Stimulated activated naive CD8-positive, alpha-beta T cell treated with anti-CD3 and anti-CD28 coated beads, Interleukin-15, Interleukin-2, amounts not matched to agents 100 ng/mL and 50 ng/mL, for 24 hours (primary cell): ENCODE results near the gene POLR3F.
A peak's percentile ranks its signal among the peaks of the same experiment; 100 is the strongest.

Source experiments
- H3K27ac Mint-ChIP-seq: one replicate; pipeline ENCODE4 v1.8.0; 2021; ENCODE audit warnings: mild to moderate bottlenecking, mixed read lengths
- H3K27me3 Mint-ChIP-seq: one replicate; pipeline ENCODE4 v1.8.0; 2021; ENCODE audit warnings: mixed read lengths
- H3K36me3 Mint-ChIP-seq: one replicate; pipeline ENCODE4 v1.8.0; 2021; ENCODE audit warnings: low read depth, mixed read lengths
- H3K4me1 Mint-ChIP-seq: one replicate; pipeline ENCODE4 v1.8.0; 2021; ENCODE audit warnings: low read depth, mixed read lengths
- H3K4me3 Mint-ChIP-seq: one replicate; pipeline ENCODE4 v1.8.0; 2021; ENCODE audit warnings: mild to moderate bottlenecking, mixed read lengths
- H3K9me3 Mint-ChIP-seq: one replicate; pipeline ENCODE4 v1.8.0; 2021; ENCODE audit warnings: mixed read lengths

Gene POLR3F

GRCh38 chr20:18466894-18467730, at the start of gene POLR3F, which contains the start of gene DZANK1:
Gene POLR3F, plus strand, starts transcription at chr20:18467390. Its CDS starts 117 bp downstream, at chr20:18467507.
Gene DZANK1, minus strand, starts transcription at chr20:18467030. Its CDS starts 1,672 bp downstream, at chr20:18465358.
- no peaks in the 10 kb centered on the region for H3K27me3 Mint-ChIP-seq
- H3K27ac Mint-ChIP-seq: peak within 1 kb of the TSS; percentile 95
- H3K9me3 Mint-ChIP-seq: no peaks in the 10 kb centered on the region
- peaks cover 18% of the 10 kb centered on the region for H3K36me3 Mint-ChIP-seq
- peak within 1 kb of the TSS; percentile 97 for H3K4me3 Mint-ChIP-seq
- H3K4me1 Mint-ChIP-seq: peaks cover 33% of the 10 kb centered on the region

- no peak overlapping the region for H3K27ac Mint-ChIP-seq
- no peaks in the 10 kb centered on the region for H3K36me3 Mint-ChIP-seq
- no peaks in the 10 kb centered on the region for H3K9me3 Mint-ChIP-seq
- H3K27me3 Mint-ChIP-seq: no peaks in the 10 kb centered on the region
- no peak overlapping the region for H3K4me3 Mint-ChIP-seq
- no peaks in the 10 kb centered on the region for H3K4me1 Mint-ChIP-seq
Measured at GRCh38 chr20:18421608-18422007, 45.6 kb upstream of the POLR3F start.

- Mint-ChIP-seq H3K4me3 (no peak overlapping the region), H3K27me3 (no peaks in the 10 kb centered on the region), H3K4me1 (no peaks in the 10 kb centered on the region), H3K27ac (no peak overlapping the region), H3K9me3 (no peaks in the 10 kb centered on the region), H3K36me3 (no peaks in the 10 kb centered on the region)
Measured at GRCh38 chr20:18427214-18427613, 40.0 kb upstream of the POLR3F start.

GRCh38 chr20:18428490-18429173, 38.6 kb upstream of the POLR3F start:
- Mint-ChIP-seq H3K36me3 (no peaks in the 10 kb centered on the region), H3K27me3 (no peaks in the 10 kb centered on the region), H3K9me3 (no peaks in the 10 kb centered on the region), H3K4me1 (no peaks in the 10 kb centered on the region), H3K27ac (no peak overlapping the region), H3K4me3 (no peak overlapping the region)

- Mint-ChIP-seq H3K4me1 (no peaks in the 10 kb centered on the region), H3K27ac (no peak overlapping the region), H3K36me3 (no peaks in the 10 kb centered on the region), H3K9me3 (no peaks in the 10 kb centered on the region), H3K27me3 (no peaks in the 10 kb centered on the region), H3K4me3 (no peak overlapping the region)
Measured at GRCh38 chr20:18430172-18430826, 36.9 kb upstream of the POLR3F start.

- H3K27ac Mint-ChIP-seq: no peak overlapping the region
- no peaks in the 10 kb centered on the region for H3K9me3 Mint-ChIP-seq
- no peak overlapping the region for H3K4me3 Mint-ChIP-seq
- no peaks in the 10 kb centered on the region for H3K36me3 Mint-ChIP-seq
- H3K4me1 Mint-ChIP-seq: no peaks in the 10 kb centered on the region
- H3K27me3 Mint-ChIP-seq: no peaks in the 10 kb centered on the region
Measured at GRCh38 chr20:18431206-18431605, 36.0 kb upstream of the POLR3F start.

GRCh38 chr20:18436847-18437246, 30.3 kb upstream of the POLR3F start:
- Mint-ChIP-seq H3K27ac (no peak overlapping the region), H3K36me3 (no peaks in the 10 kb centered on the region), H3K4me1 (peaks cover 6% of the 10 kb centered on the region), H3K4me3 (no peak overlapping the region), H3K9me3 (no peaks in the 10 kb centered on the region), H3K27me3 (no peaks in the 10 kb centered on the region)

- H3K4me1 Mint-ChIP-seq: peaks cover 6% of the 10 kb centered on the region
- H3K4me3 Mint-ChIP-seq: no peak overlapping the region
- no peak overlapping the region for H3K27ac Mint-ChIP-seq
Measured at GRCh38 chr20:18440403-18440802, 26.8 kb upstream of the POLR3F start.

GRCh38 chr20:18443886-18444285, 23.3 kb upstream of the POLR3F start:
- H3K27ac Mint-ChIP-seq: no peak overlapping the region
- H3K4me1 Mint-ChIP-seq: no peaks in the 10 kb centered on the region
- H3K27me3 Mint-ChIP-seq: no peaks in the 10 kb centered on the region
- no peak overlapping the region for H3K4me3 Mint-ChIP-seq
- no peaks in the 10 kb centered on the region for H3K9me3 Mint-ChIP-seq
- no peaks in the 10 kb centered on the region for H3K36me3 Mint-ChIP-seq

More at GRCh38 chr20:18440403-18440802, 26.8 kb upstream of the POLR3F start:
- Mint-ChIP-seq H3K9me3 (no peaks in the 10 kb centered on the region), H3K27me3 (no peaks in the 10 kb centered on the region), H3K36me3 (no peaks in the 10 kb centered on the region)

GRCh38 chr20:18456600-18456999, 10.6 kb upstream of the POLR3F start:
- Mint-ChIP-seq H3K4me3 (no peak overlapping the region), H3K4me1 (no peaks in the 10 kb centered on the region), H3K36me3 (no peaks in the 10 kb centered on the region), H3K9me3 (no peaks in the 10 kb centered on the region), H3K27ac (no peak overlapping the region), H3K27me3 (no peaks in the 10 kb centered on the region)

GRCh38 chr20:18465536-18466200, 1.5 kb upstream of the POLR3F start:
- Mint-ChIP-seq H3K36me3 (peaks cover 13% of the 10 kb centered on the region), H3K4me1 (peaks cover 33% of the 10 kb centered on the region), H3K4me3 (peak overlapping the region; percentile 97), H3K9me3 (no peaks in the 10 kb centered on the region), H3K27ac (no peak overlapping the region), H3K27me3 (no peaks in the 10 kb centered on the region)

- Mint-ChIP-seq H3K27ac (peak overlapping the region; percentile 95), H3K4me1 (peaks cover 33% of the 10 kb centered on the region), H3K9me3 (no peaks in the 10 kb centered on the region), H3K36me3 (peaks cover 17% of the 10 kb centered on the region), H3K4me3 (peak overlapping the region; percentile 97), H3K27me3 (no peaks in the 10 kb centered on the region)
Measured at GRCh38 chr20:18466574-18466893, 656 bp upstream of the POLR3F start.

- peaks cover 50% of the 10 kb centered on the region for H3K36me3 Mint-ChIP-seq
- no peak overlapping the region for H3K27ac Mint-ChIP-seq
- no peaks in the 10 kb centered on the region for H3K9me3 Mint-ChIP-seq
- H3K4me1 Mint-ChIP-seq: no peaks in the 10 kb centered on the region
- H3K4me3 Mint-ChIP-seq: no peak overlapping the region
- no peaks in the 10 kb centered on the region for H3K27me3 Mint-ChIP-seq
Measured at GRCh38 chr20:18477218-18477617, 10.0 kb downstream of the POLR3F start.

GRCh38 chr20:18477821-18478220, 10.6 kb downstream of the POLR3F start:
- Mint-ChIP-seq H3K9me3 (no peaks in the 10 kb centered on the region), H3K4me3 (no peak overlapping the region), H3K4me1 (no peaks in the 10 kb centered on the region), H3K27ac (no peak overlapping the region), H3K36me3 (peaks cover 56% of the 10 kb centered on the region), H3K27me3 (no peaks in the 10 kb centered on the region)

GRCh38 chr20:18481596-18481995, 14.4 kb downstream of the POLR3F start:
- H3K4me3 Mint-ChIP-seq: no peak overlapping the region
- H3K9me3 Mint-ChIP-seq: no peaks in the 10 kb centered on the region
- H3K36me3 Mint-ChIP-seq: peaks cover 58% of the 10 kb centered on the region
- no peaks in the 10 kb centered on the region for H3K4me1 Mint-ChIP-seq
- no peaks in the 10 kb centered on the region for H3K27me3 Mint-ChIP-seq
- no peak overlapping the region for H3K27ac Mint-ChIP-seq
